Activated T-helper 1 cell treated with anti-CD3 and anti-CD28 coated beads, Interleukin-12 subunit alpha, Interleukin-12 subunit beta, Interleukin-2, Interleukin-4 antibody, amounts not matched to agents 30 ng/mL and 10 ng/mL and 1 ng/mL, durations not matched to agents 14 hours and 24 hours and 36 hours (primary cell): Measurements from ENCODE around the gene ELF3. TPM values are rescaled to one million over a fixed set of nuclear protein-coding genes. Genes with fewer than 3 reads are reported as not detected.
A peak's percentile ranks its signal among the peaks of the same experiment; 100 is the strongest.
"Not testable (repeated sequence)": the region's sequence is repeated elsewhere in the genome, so short reads cannot be mapped to it uniquely, and the experiment has no call there.

Experiments used
- DNase-seq: peaks from one replicate; pipeline ENCODE4 v3.0.0; 2021; ENCODE audit warnings: low spot score
- H3K27ac Mint-ChIP-seq: one replicate; pipeline ENCODE4 v1.8.0; 2021; ENCODE audit warnings: mild to moderate bottlenecking, mixed read lengths
- H3K27me3 Mint-ChIP-seq: one replicate; pipeline ENCODE4 v1.8.0; 2022; ENCODE audit warnings: mild to moderate bottlenecking, moderate library complexity, mixed read lengths; ENCODE audit not compliant: insufficient read depth
- H3K36me3 Mint-ChIP-seq: one replicate; pipeline ENCODE4 v1.8.0; 2021; ENCODE audit warnings: low read depth, mixed read lengths
- H3K4me1 Mint-ChIP-seq: one replicate; pipeline ENCODE4 v1.8.0; 2021; ENCODE audit warnings: low read depth, mixed read lengths
- H3K4me3 Mint-ChIP-seq: one replicate; pipeline ENCODE4 v1.8.0; 2021; ENCODE audit warnings: mild to moderate bottlenecking, moderate library complexity, mixed read lengths
- H3K9me3 Mint-ChIP-seq: one replicate; pipeline ENCODE4 v1.8.0; 2021; ENCODE audit warnings: mixed read lengths
- intact Hi-C: fragments of 100-400 bp; cut with micrococcal nuclease; formaldehyde crosslinking; loops from one replicate; pipeline ENCODE4 v1.15.1; 2024
- total RNA-seq: library from RNA; stranded (reverse); gene quantifications from 2 replicates; pipeline ENCODE4 v1.2.3, GENCODE V29; 2022

The ELF3 gene
- 0.23 and 0.59 TPM in 2 replicates for total RNA-seq

- Mint-ChIP-seq H3K4me3 (no peak within 1 kb of the TSS), H3K27ac (no peak within 1 kb of the TSS), H3K9me3 (no peaks in the 10 kb centered on the region), H3K27me3 (no peaks in the 10 kb centered on the region), H3K4me1 (no peaks in the 10 kb centered on the region), H3K36me3 (no peaks in the 10 kb centered on the region)
- no peak for DNase-seq
- intact Hi-C loops = no loop called here
Observed at GRCh38 chr1:202010180-202011015, at the start of gene ELF3. Gene ELF3, plus strand, starts transcription at chr1:202010587. Its CDS starts 550 bp downstream, at chr1:202011137.

GRCh38 chr1:201962382-201962781 is 48.0 kb upstream of the ELF3 start:
- H3K4me3 Mint-ChIP-seq = not testable (repeated sequence)

GRCh38 chr1:201964261-201964660 is 46.1 kb upstream of the ELF3 start:
- Mint-ChIP-seq H3K4me1 (no peaks in the 10 kb centered on the region), H3K36me3 (peaks cover 50% of the 10 kb centered on the region), H3K9me3 (no peaks in the 10 kb centered on the region), H3K27me3 (no peaks in the 10 kb centered on the region), H3K27ac (no peak overlapping the region), H3K4me3 (no peak overlapping the region)
- intact Hi-C loops = no loop called here
- DNase-seq = no peak

More at GRCh38 chr1:201962382-201962781, 48.0 kb upstream of the ELF3 start:
- intact Hi-C loops, H3K9me3 Mint-ChIP-seq, H3K4me1 Mint-ChIP-seq, H3K27ac Mint-ChIP-seq, DNase-seq, H3K27me3 Mint-ChIP-seq: not testable (repeated sequence)
- H3K36me3 Mint-ChIP-seq = peaks cover 48% of the 10 kb centered on the region

- Mint-ChIP-seq H3K4me3 (no peak overlapping the region), H3K27me3 (no peaks in the 10 kb centered on the region), H3K4me1 (no peaks in the 10 kb centered on the region), H3K27ac (no peak overlapping the region), H3K9me3 (no peaks in the 10 kb centered on the region), H3K36me3 (peaks cover 58% of the 10 kb centered on the region)
- intact Hi-C loops = no loop called here
- DNase-seq = no peak
Observed at GRCh38 chr1:201966171-201966570, 44.2 kb upstream of the ELF3 start.

GRCh38 chr1:201968202-201968925 is 42.0 kb upstream of the ELF3 start:
- DNase-seq = no peak
- H3K4me3 Mint-ChIP-seq = no peak overlapping the region
- no peaks in the 10 kb centered on the region for H3K9me3 Mint-ChIP-seq
- intact Hi-C loops = no loop called here
- no peak overlapping the region for H3K27ac Mint-ChIP-seq
- H3K4me1 Mint-ChIP-seq = peaks cover 4% of the 10 kb centered on the region
- peaks cover 49% of the 10 kb centered on the region for H3K36me3 Mint-ChIP-seq
- no peaks in the 10 kb centered on the region for H3K27me3 Mint-ChIP-seq

GRCh38 chr1:201970334-201971159 is 39.8 kb upstream of the ELF3 start:
- H3K27ac Mint-ChIP-seq = no peak overlapping the region
- H3K4me3 Mint-ChIP-seq = no peak overlapping the region
- intact Hi-C loops = no loop called here
- peaks cover 38% of the 10 kb centered on the region for H3K36me3 Mint-ChIP-seq
- DNase-seq = no peak
- no peaks in the 10 kb centered on the region for H3K9me3 Mint-ChIP-seq
- peaks cover 4% of the 10 kb centered on the region for H3K4me1 Mint-ChIP-seq
- H3K27me3 Mint-ChIP-seq = peaks cover 5% of the 10 kb centered on the region

- H3K27me3 Mint-ChIP-seq = peaks cover 6% of the 10 kb centered on the region
Observed at GRCh38 chr1:201982082-201982622, 28.2 kb upstream of the ELF3 start.

GRCh38 chr1:201982623-201983379 is 27.6 kb upstream of the ELF3 start, which contains the start of gene RNPEP:
Gene RNPEP, plus strand, starts transcription at chr1:201982648. Its CDS starts 19 bp downstream, at chr1:201982667.
- Mint-ChIP-seq H3K4me1 (peaks cover 25% of the 10 kb centered on the region), H3K27me3 (peaks cover 6% of the 10 kb centered on the region), H3K9me3 (no peaks in the 10 kb centered on the region), H3K4me3 (peak within 1 kb of the TSS; percentile 98), H3K36me3 (no peaks in the 10 kb centered on the region), H3K27ac (peak within 1 kb of the TSS; percentile 90)
- intact Hi-C loops = loop anchor here (1.0 kb wide), 2 partner anchors 28 to 154 kb away; partner anchors contain the start of genes IPO9 and TIMM17A
- DNase-seq = peak; percentile 38

More at GRCh38 chr1:201982082-201982622, 28.2 kb upstream of the ELF3 start:
- intact Hi-C loops = loop anchor here (1.0 kb wide), 2 partner anchors 27 to 153 kb away; partner anchors contain the start of genes IPO9 and TIMM17A
- Mint-ChIP-seq H3K9me3 (no peaks in the 10 kb centered on the region), H3K27ac (peak overlapping the region; percentile 81), H3K4me1 (peaks cover 25% of the 10 kb centered on the region), H3K36me3 (no peaks in the 10 kb centered on the region), H3K4me3 (peak overlapping the region; percentile 95)
- DNase-seq = peak; percentile 60

- Mint-ChIP-seq H3K9me3 (no peaks in the 10 kb centered on the region), H3K4me3 (peak overlapping the region; percentile 98), H3K36me3 (no peaks in the 10 kb centered on the region), H3K27me3 (peaks cover 6% of the 10 kb centered on the region), H3K27ac (peak overlapping the region; percentile 90), H3K4me1 (peaks cover 25% of the 10 kb centered on the region)
- intact Hi-C loops = no loop called here
- no peak for DNase-seq
Observed at GRCh38 chr1:201983380-201983805, 27.0 kb upstream of the ELF3 start.

- H3K9me3 Mint-ChIP-seq = no peaks in the 10 kb centered on the region
- DNase-seq = no peak
- intact Hi-C loops = no loop called here
- H3K4me3 Mint-ChIP-seq = peak overlapping the region; percentile 98
- H3K36me3 Mint-ChIP-seq = peaks cover 3% of the 10 kb centered on the region
- H3K27ac Mint-ChIP-seq = no peak overlapping the region
- peaks cover 25% of the 10 kb centered on the region for H3K4me1 Mint-ChIP-seq
- peaks cover 4% of the 10 kb centered on the region for H3K27me3 Mint-ChIP-seq
Observed at GRCh38 chr1:201984446-201984845, 25.9 kb upstream of the ELF3 start.

- intact Hi-C loops = no loop called here
- Mint-ChIP-seq H3K27ac (no peak overlapping the region), H3K27me3 (peaks cover 4% of the 10 kb centered on the region), H3K9me3 (no peaks in the 10 kb centered on the region), H3K36me3 (peaks cover 7% of the 10 kb centered on the region), H3K4me1 (peaks cover 25% of the 10 kb centered on the region), H3K4me3 (no peak overlapping the region)
- no peak for DNase-seq
Observed at GRCh38 chr1:201985355-201985754, 25.0 kb upstream of the ELF3 start.
